ENCODE results near the gene IL12RB1.

Gene IL12RB1

GRCh38 chr19:18104793-18105131 is 18.0 kb upstream of the IL12RB1 start:
- no peak for DNase-seq (ENCODE audit: low spot score in 2 of 2)
- Histone ChIP-seq H3K4me3 (peak overlapping the region; percentile 22), H3K4me1 (peaks cover 3% of the 10 kb centered on the region; the same call in 1 of the 2 replicates), H3K36me3 (replicated peaks) (no peaks in the 10 kb centered on the region), H3K9me3 (no peaks in the 10 kb centered on the region), H3K27me3 (ENCODE audit: low read depth) (no peaks in the 10 kb centered on the region)
- in situ Hi-C loops (cut with MboI; ENCODE audit: low sequenced_read_pairs), result no loop called here

DNA sequence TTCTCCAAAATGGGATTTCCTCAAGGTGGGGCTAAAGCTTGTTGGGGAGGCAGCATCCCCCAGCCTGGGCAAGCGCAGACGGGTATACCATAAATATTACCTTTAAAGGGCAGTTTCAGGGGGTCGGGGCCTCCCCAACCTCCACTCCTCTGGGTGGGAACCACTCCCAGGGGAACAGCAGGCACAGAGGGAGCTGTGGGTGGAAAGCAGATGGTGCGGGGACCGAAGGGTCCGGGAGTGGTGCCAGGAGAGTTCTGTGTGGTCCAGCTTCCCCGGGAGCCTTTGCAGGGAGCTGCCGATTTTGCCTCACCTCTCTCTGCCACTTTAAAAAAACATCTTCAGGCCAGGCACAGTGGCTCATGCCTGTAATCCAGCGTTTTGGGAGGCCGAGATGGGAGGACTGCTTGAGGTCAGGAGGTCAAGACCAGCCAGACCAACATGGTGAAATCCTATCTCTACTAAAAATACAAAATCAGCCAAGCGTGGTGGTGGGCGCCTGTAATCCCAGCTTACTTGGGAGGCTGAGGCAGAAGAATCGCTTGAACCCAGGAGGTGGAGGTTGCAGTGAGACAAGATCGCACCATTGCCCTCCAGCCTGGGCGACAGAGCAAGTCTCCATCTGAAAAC is 16.3 kb upstream of the IL12RB1 start:
- H3K9me3 ChIP-seq, result no peaks in the 10 kb centered on the region
- in situ Hi-C loops (cut with MboI; ENCODE audit: low sequenced_read_pairs), result no loop called here
- H3K4me3 ChIP-seq, result no peak overlapping the region
- H3K36me3 ChIP-seq (replicated peaks), result no peaks in the 10 kb centered on the region
- peaks cover 8% of the 10 kb centered on the region for H3K4me1 ChIP-seq
- DNase-seq (ENCODE audit: low spot score in 2 of 2), result no peak
- H3K27me3 ChIP-seq (ENCODE audit: low read depth), result no peaks in the 10 kb centered on the region

GRCh38 chr19:18101268-18101667 is 14.5 kb upstream of the IL12RB1 start:
- H3K4me3 ChIP-seq, result no peak overlapping the region
- H3K27me3 ChIP-seq (ENCODE audit: low read depth), result no peaks in the 10 kb centered on the region
- DNase-seq (ENCODE audit: low spot score in 2 of 2), result no peak
- no peaks in the 10 kb centered on the region for H3K36me3 ChIP-seq (replicated peaks)
- H3K4me1 ChIP-seq, result peaks cover 10% of the 10 kb centered on the region
- in situ Hi-C loops (cut with MboI; ENCODE audit: low sequenced_read_pairs), result no loop called here
- H3K9me3 ChIP-seq, result no peaks in the 10 kb centered on the region

DNA sequence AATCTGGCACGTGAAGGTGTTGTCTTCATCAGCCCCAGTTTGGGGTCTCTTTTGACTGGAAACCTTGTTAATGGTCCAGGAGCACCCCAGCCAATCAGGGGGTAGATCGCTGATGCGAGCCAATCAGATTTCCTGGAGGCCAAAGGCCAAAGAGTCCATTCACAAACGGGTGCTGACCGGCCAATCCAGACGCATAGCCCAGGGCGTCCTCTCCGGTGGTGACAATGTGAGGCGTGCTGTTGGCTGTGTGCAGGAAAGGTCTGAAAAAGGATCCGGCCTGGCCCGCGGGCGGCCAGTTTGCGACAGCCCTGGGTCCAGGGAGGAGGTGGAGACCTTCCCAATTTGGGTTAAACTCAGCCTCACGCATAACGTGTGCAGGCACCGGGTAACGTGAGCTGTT is 14.0 kb upstream of the IL12RB1 start:
- DNase-seq (ENCODE audit: low spot score in 2 of 2), result no peak
- no peaks in the 10 kb centered on the region for H3K27me3 ChIP-seq (ENCODE audit: low read depth)
- peaks cover 10% of the 10 kb centered on the region for H3K4me1 ChIP-seq
- in situ Hi-C loops (cut with MboI; ENCODE audit: low sequenced_read_pairs), result no loop called here
- no peaks in the 10 kb centered on the region for H3K9me3 ChIP-seq
- H3K36me3 ChIP-seq (replicated peaks), result no peaks in the 10 kb centered on the region
- H3K4me3 ChIP-seq, result no peak overlapping the region

DNA sequence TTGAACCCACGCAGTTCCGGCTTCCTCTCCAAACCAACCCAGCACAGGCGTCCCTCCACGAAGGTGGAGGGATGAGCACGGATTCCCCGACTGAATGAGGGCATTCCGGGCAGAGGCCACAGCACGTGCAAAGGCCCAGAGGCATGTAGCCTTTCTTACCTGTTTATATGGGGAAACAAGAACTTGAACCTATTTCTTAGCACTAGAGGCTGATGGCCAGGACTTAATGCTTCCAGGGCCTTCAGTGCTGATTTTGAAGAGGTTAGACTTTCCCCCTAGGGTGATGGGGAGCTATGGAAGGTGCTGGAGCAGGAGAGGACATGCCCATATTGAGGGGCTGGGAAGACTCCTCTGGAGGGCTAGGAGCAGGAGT is 12.9 kb upstream of the IL12RB1 start:
- Histone ChIP-seq H3K4me3 (no peak overlapping the region), H3K36me3 (replicated peaks) (no peaks in the 10 kb centered on the region), H3K4me1 (peaks cover 8% of the 10 kb centered on the region), H3K9me3 (no peaks in the 10 kb centered on the region), H3K27me3 (ENCODE audit: low read depth) (no peaks in the 10 kb centered on the region)
- in situ Hi-C loops (cut with MboI; ENCODE audit: low sequenced_read_pairs), result no loop called here
- no peak for DNase-seq (ENCODE audit: low spot score in 2 of 2)

GRCh38 chr19:18098891-18099622 is 12.3 kb upstream of the IL12RB1 start:
- Histone ChIP-seq H3K4me1 (peaks cover 7% of the 10 kb centered on the region; the same call in 1 of the 2 replicates), H3K4me3 (no peak overlapping the region), H3K9me3 (no peaks in the 10 kb centered on the region), H3K27me3 (ENCODE audit: low read depth) (no peaks in the 10 kb centered on the region), H3K36me3 (replicated peaks) (no peaks in the 10 kb centered on the region)
- peak in 1 of 2 experiments; percentile 35 for DNase-seq (ENCODE audit: low spot score in 2 of 2)
- in situ Hi-C loops (cut with MboI; ENCODE audit: low sequenced_read_pairs), result no loop called here

DNA sequence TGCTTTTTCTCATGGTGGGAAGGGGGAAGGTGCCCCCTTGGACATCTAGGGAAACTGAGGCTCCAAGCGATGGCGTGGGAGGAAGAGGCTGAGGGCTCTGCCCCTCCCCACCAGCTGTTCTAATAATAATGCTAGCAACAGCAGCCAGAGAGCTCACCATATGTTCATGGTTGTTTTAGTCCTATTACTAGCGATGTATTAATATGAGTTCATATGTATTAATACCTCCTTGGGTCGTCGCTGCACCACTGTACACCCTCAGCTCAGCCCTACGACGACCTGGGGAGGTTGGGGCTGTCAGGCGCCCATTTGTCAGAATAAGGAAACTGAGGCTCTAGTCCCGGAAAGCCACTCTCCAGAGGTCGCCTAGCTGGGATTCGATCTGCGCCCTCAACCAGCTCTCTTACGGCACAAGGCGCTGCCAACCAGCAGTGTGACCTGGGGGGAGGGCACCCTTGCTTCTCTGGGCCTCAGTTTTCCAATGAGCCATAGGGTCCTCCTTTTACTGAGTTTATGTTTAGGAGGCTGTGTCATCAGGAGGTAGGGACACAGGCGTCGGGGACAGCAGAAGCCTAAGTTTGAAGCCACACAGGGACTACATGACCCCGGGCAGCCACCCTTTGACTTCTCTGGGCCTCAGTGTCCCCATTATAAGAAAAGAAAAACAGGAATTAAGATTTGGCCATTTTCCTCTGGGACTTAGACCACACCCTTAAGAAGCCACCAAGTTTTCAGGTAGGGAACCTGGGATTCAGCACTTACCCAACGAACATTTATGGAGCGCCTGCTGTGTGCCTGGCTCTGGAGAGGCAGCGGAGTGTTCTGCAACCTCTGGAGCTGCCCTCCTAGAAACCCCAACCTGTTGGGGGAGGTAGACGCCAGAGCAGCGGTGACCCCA is 11.5 kb upstream of the IL12RB1 start:
- H3K9me3 ChIP-seq, result no peaks in the 10 kb centered on the region
- peaks cover 9% of the 10 kb centered on the region for H3K4me1 ChIP-seq
- no peaks in the 10 kb centered on the region for H3K27me3 ChIP-seq (ENCODE audit: low read depth)
- no peaks in the 10 kb centered on the region for H3K36me3 ChIP-seq (replicated peaks)
- H3K4me3 ChIP-seq, result peak overlapping the region; percentile 43
- no peak for DNase-seq (ENCODE audit: low spot score in 2 of 2)
- in situ Hi-C loops (cut with MboI; ENCODE audit: low sequenced_read_pairs), result no loop called here

GRCh38 chr19:18097217-18097992 is 10.7 kb upstream of the IL12RB1 start, which contains the start of gene MAST3:
TSS of gene MAST3 (plus strand) at chr19:18097778. CDS start at chr19:18097793, 15 bp downstream.
- no peaks in the 10 kb centered on the region for H3K36me3 ChIP-seq (replicated peaks)
- no peaks in the 10 kb centered on the region for H3K9me3 ChIP-seq
- H3K27me3 ChIP-seq (ENCODE audit: low read depth), result no peaks in the 10 kb centered on the region
- peaks cover 9% of the 10 kb centered on the region for H3K4me1 ChIP-seq
- in situ Hi-C loops (cut with MboI; ENCODE audit: low sequenced_read_pairs), result no loop called here
- H3K4me3 ChIP-seq, result peak within 1 kb of the TSS; percentile 43
- DNase-seq (ENCODE audit: low spot score in 2 of 2), result peak; percentile 71 to 93

GRCh38 chr19:18096258-18096657 is 9.5 kb upstream of the IL12RB1 start:
- Histone ChIP-seq H3K27me3 (ENCODE audit: low read depth) (no peaks in the 10 kb centered on the region), H3K9me3 (no peaks in the 10 kb centered on the region), H3K36me3 (replicated peaks) (no peaks in the 10 kb centered on the region), H3K4me3 (no peak overlapping the region), H3K4me1 (peaks cover 9% of the 10 kb centered on the region)
- in situ Hi-C loops (cut with MboI; ENCODE audit: low sequenced_read_pairs), result no loop called here
- no peak for DNase-seq (ENCODE audit: low spot score in 2 of 2)

GRCh38 chr19:18093439-18094161 is 6.9 kb upstream of the IL12RB1 start:
- H3K4me1 ChIP-seq, result peaks cover 9% of the 10 kb centered on the region
- no peaks in the 10 kb centered on the region for H3K9me3 ChIP-seq
- in situ Hi-C loops (cut with MboI; ENCODE audit: low sequenced_read_pairs), result no loop called here
- H3K27me3 ChIP-seq (ENCODE audit: low read depth), result no peaks in the 10 kb centered on the region
- H3K4me3 ChIP-seq, result no peak overlapping the region
- peak in 1 of 2 experiments; percentile 73 for DNase-seq (ENCODE audit: low spot score in 2 of 2)
- H3K36me3 ChIP-seq (replicated peaks), result no peaks in the 10 kb centered on the region

DNA sequence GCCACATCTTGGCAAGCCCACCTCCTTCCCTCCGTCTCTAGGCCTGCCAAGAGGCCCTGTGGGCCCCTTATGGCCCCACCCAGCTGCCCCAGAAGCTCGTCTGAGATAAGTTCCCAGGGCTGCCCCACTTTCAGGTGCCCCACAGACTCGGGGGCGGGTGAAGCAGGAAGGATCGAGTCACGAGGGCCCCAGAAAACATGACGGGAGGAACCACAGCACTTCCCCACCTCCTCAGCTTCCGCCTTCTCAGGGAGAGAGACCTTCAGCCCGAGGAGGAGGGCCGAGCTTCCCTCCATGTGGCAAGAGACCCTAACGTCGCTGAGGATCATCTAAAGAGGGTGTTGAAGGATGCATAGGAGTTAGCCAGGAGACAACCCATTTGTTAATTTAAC is 4.5 kb upstream of the IL12RB1 start:
- Histone ChIP-seq H3K4me1 (peaks cover 2% of the 10 kb centered on the region; the same call in 1 of the 2 replicates), H3K4me3 (no peak overlapping the region), H3K36me3 (replicated peaks) (no peaks in the 10 kb centered on the region), H3K9me3 (no peaks in the 10 kb centered on the region), H3K27me3 (ENCODE audit: low read depth) (no peaks in the 10 kb centered on the region)
- DNase-seq (ENCODE audit: low spot score in 2 of 2), result no peak
- in situ Hi-C loops (cut with MboI; ENCODE audit: low sequenced_read_pairs), result no loop called here

GRCh38 chr19:18090545-18091216 is 3.9 kb upstream of the IL12RB1 start:
- H3K36me3 ChIP-seq (replicated peaks), result no peaks in the 10 kb centered on the region
- in situ Hi-C loops (cut with MboI; ENCODE audit: low sequenced_read_pairs), result no loop called here
- DNase-seq (ENCODE audit: low spot score in 2 of 2), result no peak
- peaks cover 2% of the 10 kb centered on the region; the same call in 1 of the 2 replicates for H3K4me1 ChIP-seq
- no peaks in the 10 kb centered on the region for H3K9me3 ChIP-seq
- no peak overlapping the region for H3K4me3 ChIP-seq
- no peaks in the 10 kb centered on the region for H3K27me3 ChIP-seq (ENCODE audit: low read depth)

All from HAP-1 (cell line).